ENCODE results near the gene ZCRB1.

The ZCRB1 gene

DNA sequence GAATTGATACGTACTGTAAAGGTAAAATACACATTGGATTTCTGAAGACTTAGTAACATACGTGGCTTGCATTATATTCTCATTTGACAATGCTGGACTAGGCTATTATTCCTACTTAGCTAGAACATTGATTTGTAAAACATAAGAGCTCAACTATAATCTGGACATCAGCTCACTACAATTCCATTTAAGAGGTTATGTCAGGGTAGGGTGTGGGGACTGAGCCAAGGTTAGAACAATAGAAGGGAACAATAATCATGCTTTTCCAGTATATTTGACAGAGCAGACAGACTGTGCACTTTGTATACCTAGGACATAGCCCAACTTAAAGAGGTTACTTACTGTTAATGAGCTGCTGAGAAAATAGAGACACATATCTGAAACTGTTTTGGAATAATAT lies 10.8 kb downstream of the ZCRB1 start:
- no peaks in the 10 kb centered on the region for H4K20me1 ChIP-seq (ENCODE audit: insufficient read depth, low read length)
- no peaks in the 10 kb centered on the region for H3K27me3 ChIP-seq (replicated peaks; ENCODE audit: insufficient read depth, low read length)
- H3K4me3 ChIP-seq (ENCODE audit: low read length) = no peak overlapping the region
- no peaks in the 10 kb centered on the region for H3K9me2 ChIP-seq (replicated peaks; ENCODE audit: insufficient read depth, low read length)
- no peak overlapping the region for H3K9ac ChIP-seq (ENCODE audit: low read length)
- H3F3A ChIP-seq (ENCODE audit: insufficient read depth, low read length) = no peaks in the 10 kb centered on the region
- no peak for DNase-seq
- H3K9me3 ChIP-seq (replicated peaks; ENCODE audit: insufficient read depth, low read length) = no peaks in the 10 kb centered on the region
- H2AFZ ChIP-seq (ENCODE audit: low read length) = no peak overlapping the region
- H3K27ac ChIP-seq (ENCODE audit: low read length) = no peak overlapping the region
- no peaks in the 10 kb centered on the region for H3K36me3 ChIP-seq (replicated peaks; ENCODE audit: insufficient read depth, low read length)
- no peaks in the 10 kb centered on the region for H3K79me2 ChIP-seq (ENCODE audit: low read length)
- TF ChIP-seq EZH2 (optimal IDR thresholded peaks at IDR 0.05; ENCODE audit: low read depth, low read length) (no peak), EZH2phosphoT487 (IDR thresholded peaks at IDR 0.05; ENCODE audit: low read length) (no peak)
- TF ChIP-seq, protein P1, sequence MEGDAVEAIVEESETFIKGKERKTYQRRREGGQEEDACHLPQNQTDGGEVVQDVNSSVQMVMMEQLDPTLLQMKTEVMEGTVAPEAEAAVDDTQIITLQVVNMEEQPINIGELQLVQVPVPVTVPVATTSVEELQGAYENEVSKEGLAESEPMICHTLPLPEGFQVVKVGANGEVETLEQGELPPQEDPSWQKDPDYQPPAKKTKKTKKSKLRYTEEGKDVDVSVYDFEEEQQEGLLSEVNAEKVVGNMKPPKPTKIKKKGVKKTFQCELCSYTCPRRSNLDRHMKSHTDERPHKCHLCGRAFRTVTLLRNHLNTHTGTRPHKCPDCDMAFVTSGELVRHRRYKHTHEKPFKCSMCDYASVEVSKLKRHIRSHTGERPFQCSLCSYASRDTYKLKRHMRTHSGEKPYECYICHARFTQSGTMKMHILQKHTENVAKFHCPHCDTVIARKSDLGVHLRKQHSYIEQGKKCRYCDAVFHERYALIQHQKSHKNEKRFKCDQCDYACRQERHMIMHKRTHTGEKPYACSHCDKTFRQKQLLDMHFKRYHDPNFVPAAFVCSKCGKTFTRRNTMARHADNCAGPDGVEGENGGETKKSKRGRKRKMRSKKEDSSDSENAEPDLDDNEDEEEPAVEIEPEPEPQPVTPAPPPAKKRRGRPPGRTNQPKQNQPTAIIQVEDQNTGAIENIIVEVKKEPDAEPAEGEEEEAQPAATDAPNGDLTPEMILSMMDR (IDR thresholded peaks at IDR 0.05; ENCODE audit: low read length) = no peak
- no peaks in the 10 kb centered on the region for H3K4me1 ChIP-seq (ENCODE audit: low read length)
- no peak overlapping the region for H3K4me2 ChIP-seq (ENCODE audit: low read depth, low read length)

DNA sequence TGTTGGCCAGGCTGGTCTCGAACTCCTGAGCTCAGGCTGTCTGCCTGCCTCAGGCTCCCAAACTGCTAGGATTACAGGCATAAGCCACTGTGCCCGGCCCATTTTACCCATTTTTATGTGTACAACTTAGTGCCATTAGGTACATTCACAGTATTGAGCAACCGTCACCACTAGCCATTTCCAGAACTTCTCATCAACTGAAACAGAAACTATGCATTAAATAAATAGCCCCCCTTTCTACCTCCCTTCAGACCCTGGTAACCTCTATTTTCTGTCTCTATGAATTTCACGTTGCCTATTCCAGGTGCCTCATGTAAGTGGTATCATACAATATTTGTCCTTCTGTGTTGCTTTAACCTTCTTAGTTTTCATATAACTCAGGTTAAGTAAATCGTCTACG lies 15.9 kb downstream of the ZCRB1 start:
- DNase-seq = no peak
- no peaks in the 10 kb centered on the region for H3K9me2 ChIP-seq (replicated peaks; ENCODE audit: insufficient read depth, low read length)
- no peak overlapping the region for H3K9ac ChIP-seq (ENCODE audit: low read length)
- no peaks in the 10 kb centered on the region for H3K79me2 ChIP-seq (ENCODE audit: low read length)
- H3K9me3 ChIP-seq (replicated peaks; ENCODE audit: insufficient read depth, low read length) = no peaks in the 10 kb centered on the region
- no peak overlapping the region for H3K27ac ChIP-seq (ENCODE audit: low read length)
- no peak overlapping the region for H2AFZ ChIP-seq (ENCODE audit: low read length)
- H3K4me2 ChIP-seq (ENCODE audit: low read depth, low read length) = no peak overlapping the region
- no peaks in the 10 kb centered on the region for H3K36me3 ChIP-seq (replicated peaks; ENCODE audit: insufficient read depth, low read length)
- H3K4me1 ChIP-seq (ENCODE audit: low read length) = no peaks in the 10 kb centered on the region
- no peak overlapping the region for H3K4me3 ChIP-seq (ENCODE audit: low read length)
- no peaks in the 10 kb centered on the region for H4K20me1 ChIP-seq (ENCODE audit: insufficient read depth, low read length)
- no peaks in the 10 kb centered on the region for H3F3A ChIP-seq (ENCODE audit: insufficient read depth, low read length)
- TF ChIP-seq, protein P1 (IDR thresholded peaks at IDR 0.05; ENCODE audit: low read length) = no peak
- TF ChIP-seq EZH2phosphoT487 (IDR thresholded peaks at IDR 0.05; ENCODE audit: low read length) = no peak
- TF ChIP-seq EZH2 (optimal IDR thresholded peaks at IDR 0.05; ENCODE audit: low read depth, low read length) = no peak
- H3K27me3 ChIP-seq (replicated peaks; ENCODE audit: insufficient read depth, low read length) = no peaks in the 10 kb centered on the region

DNA sequence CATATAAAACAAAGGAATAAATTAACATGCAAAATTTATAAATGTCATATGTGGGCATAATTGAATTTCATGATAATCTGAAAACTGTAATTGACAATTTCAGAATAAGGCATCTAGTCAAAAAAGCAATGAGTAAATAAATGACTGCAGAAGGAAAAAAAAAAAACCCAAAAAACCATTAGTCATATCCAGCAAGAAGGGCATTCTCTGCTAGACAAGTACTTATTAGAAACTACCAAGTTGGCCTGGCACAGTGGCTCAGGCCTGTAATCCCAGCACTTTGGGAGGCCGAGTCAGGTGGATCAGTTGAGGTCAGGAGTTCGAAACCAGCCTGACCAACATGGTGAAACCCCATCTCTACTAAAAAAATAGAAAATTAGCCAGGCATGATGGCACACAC lies 17.5 kb downstream of the ZCRB1 start:
- Histone ChIP-seq H3K27ac (ENCODE audit: low read length) (no peak overlapping the region), H3K4me3 (ENCODE audit: low read length) (no peak overlapping the region), H4K20me1 (ENCODE audit: insufficient read depth, low read length) (no peaks in the 10 kb centered on the region), H3K9me3 (replicated peaks; ENCODE audit: insufficient read depth, low read length) (no peaks in the 10 kb centered on the region), H3K4me1 (ENCODE audit: low read length) (no peaks in the 10 kb centered on the region), H3K27me3 (replicated peaks; ENCODE audit: insufficient read depth, low read length) (no peaks in the 10 kb centered on the region), H3K9me2 (replicated peaks; ENCODE audit: insufficient read depth, low read length) (no peaks in the 10 kb centered on the region), H3K4me2 (ENCODE audit: low read depth, low read length) (no peak overlapping the region), H2AFZ (ENCODE audit: low read length) (no peak overlapping the region), H3F3A (ENCODE audit: insufficient read depth, low read length) (no peaks in the 10 kb centered on the region), H3K79me2 (ENCODE audit: low read length) (no peaks in the 10 kb centered on the region), H3K36me3 (replicated peaks; ENCODE audit: insufficient read depth, low read length) (no peaks in the 10 kb centered on the region), H3K9ac (ENCODE audit: low read length) (no peak overlapping the region)
- no peak for DNase-seq
- TF ChIP-seq EZH2 (optimal IDR thresholded peaks at IDR 0.05; ENCODE audit: low read depth, low read length) (no peak), EZH2phosphoT487 (IDR thresholded peaks at IDR 0.05; ENCODE audit: low read length) (no peak)
- TF ChIP-seq, protein P1 (IDR thresholded peaks at IDR 0.05; ENCODE audit: low read length) = no peak
